ENCODE data around the gene FAM20C. TPM values are rescaled to one million over a fixed set of nuclear protein-coding genes. Genes with fewer than 3 reads are reported as not detected.
"Not testable (repeated sequence)": the region's sequence is repeated elsewhere in the genome, so short reads cannot be mapped to it uniquely, and the experiment has no call there.

The FAM20C gene
- total RNA-seq, 2 donors from 2014 or later = 32.5 to 106 TPM

DNA sequence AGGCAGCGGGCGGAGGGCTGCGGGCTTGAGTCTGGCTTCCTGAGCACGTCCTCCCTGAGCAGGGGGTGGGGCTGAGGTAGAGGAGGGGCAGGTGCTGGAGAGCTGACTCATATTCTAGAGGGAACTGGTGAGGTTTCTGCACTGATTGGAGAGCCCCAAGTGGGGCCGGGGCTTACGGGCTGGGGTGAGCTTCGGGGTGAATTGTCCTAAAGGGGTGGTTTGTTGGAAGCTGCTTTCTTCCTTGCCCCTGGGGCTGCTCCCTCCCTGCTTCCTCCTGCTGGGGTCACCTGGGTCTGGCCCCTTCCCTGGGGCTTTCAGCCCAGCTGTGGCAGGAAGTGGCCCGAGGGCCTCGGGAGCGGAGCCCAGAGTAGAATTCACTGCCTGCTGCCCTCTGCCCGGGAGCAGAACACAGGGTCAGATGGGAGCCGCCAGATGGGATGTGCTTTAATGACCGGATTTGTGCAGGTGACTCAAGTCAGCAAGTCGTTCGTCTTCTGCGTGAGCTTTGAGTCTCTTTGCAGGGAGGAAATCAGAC, 48.6 kb downstream of the FAM20C start:
- TF ChIP-seq, protein P1, sequence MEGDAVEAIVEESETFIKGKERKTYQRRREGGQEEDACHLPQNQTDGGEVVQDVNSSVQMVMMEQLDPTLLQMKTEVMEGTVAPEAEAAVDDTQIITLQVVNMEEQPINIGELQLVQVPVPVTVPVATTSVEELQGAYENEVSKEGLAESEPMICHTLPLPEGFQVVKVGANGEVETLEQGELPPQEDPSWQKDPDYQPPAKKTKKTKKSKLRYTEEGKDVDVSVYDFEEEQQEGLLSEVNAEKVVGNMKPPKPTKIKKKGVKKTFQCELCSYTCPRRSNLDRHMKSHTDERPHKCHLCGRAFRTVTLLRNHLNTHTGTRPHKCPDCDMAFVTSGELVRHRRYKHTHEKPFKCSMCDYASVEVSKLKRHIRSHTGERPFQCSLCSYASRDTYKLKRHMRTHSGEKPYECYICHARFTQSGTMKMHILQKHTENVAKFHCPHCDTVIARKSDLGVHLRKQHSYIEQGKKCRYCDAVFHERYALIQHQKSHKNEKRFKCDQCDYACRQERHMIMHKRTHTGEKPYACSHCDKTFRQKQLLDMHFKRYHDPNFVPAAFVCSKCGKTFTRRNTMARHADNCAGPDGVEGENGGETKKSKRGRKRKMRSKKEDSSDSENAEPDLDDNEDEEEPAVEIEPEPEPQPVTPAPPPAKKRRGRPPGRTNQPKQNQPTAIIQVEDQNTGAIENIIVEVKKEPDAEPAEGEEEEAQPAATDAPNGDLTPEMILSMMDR (IDR thresholded peaks at IDR 0.05) = no peak
- Histone ChIP-seq H3K27me3 (replicated peaks; ENCODE audit: insufficient read depth) (no peaks in the 10 kb centered on the region), H3K9me3 (no peaks in the 10 kb centered on the region), H3K27ac (no peak overlapping the region), H3K36me3 (no peaks in the 10 kb centered on the region), H3K4me1 (ENCODE audit: control insufficient read depth in 1 of 2, low read depth in 2 of 2) (peaks cover 7 to 9% of the 10 kb centered on the region in 2 donors), H3K4me3 (no peak overlapping the region)
- DNase-seq (ENCODE audit: low spot score) = no peak
- ATAC-seq (ENCODE audit: insufficient number of reproducible peaks, low FRiP score, low read depth) = no peak

GRCh38 chr7:241513-241912, 49.1 kb downstream of the FAM20C start:
- no peak for DNase-seq (ENCODE audit: low spot score)
- Histone ChIP-seq H3K4me1 (ENCODE audit: control insufficient read depth in 1 of 2, low read depth in 2 of 2) (peaks cover 1 to 3% of the 10 kb centered on the region in 2 donors), H3K27me3 (replicated peaks; ENCODE audit: insufficient read depth) (no peaks in the 10 kb centered on the region), H3K9me3 (no peaks in the 10 kb centered on the region), H3K36me3 (peaks cover 5% of the 10 kb centered on the region), H3K4me3 (no peak overlapping the region), H3K27ac (no peak overlapping the region)
- ATAC-seq (ENCODE audit: insufficient number of reproducible peaks, low FRiP score, low read depth) = no peak
- TF ChIP-seq, protein P1 (IDR thresholded peaks at IDR 0.05) = no peak

GRCh38 chr7:242826-243579, 50.6 kb downstream of the FAM20C start:
- H3K9me3 ChIP-seq; H3K4me3 ChIP-seq; ATAC-seq (ENCODE audit: insufficient number of reproducible peaks, low FRiP score, low read depth); H3K27ac ChIP-seq; H3K4me1 ChIP-seq (ENCODE audit: control insufficient read depth in 1 of 2, low read depth in 2 of 2); H3K27me3 ChIP-seq (replicated peaks; ENCODE audit: insufficient read depth); DNase-seq (ENCODE audit: low spot score): not testable (repeated sequence)
- H3K36me3 ChIP-seq = peaks cover 19% of the 10 kb centered on the region

- ATAC-seq (ENCODE audit: insufficient number of reproducible peaks, low FRiP score, low read depth); DNase-seq (ENCODE audit: low spot score); H3K9me3 ChIP-seq; H3K4me3 ChIP-seq; H3K4me1 ChIP-seq (ENCODE audit: control insufficient read depth in 1 of 2, low read depth in 2 of 2); H3K27ac ChIP-seq; H3K27me3 ChIP-seq (replicated peaks; ENCODE audit: insufficient read depth): not testable (repeated sequence)
- peaks cover 24% of the 10 kb centered on the region for H3K36me3 ChIP-seq
These were observed 51.2 kb downstream of the FAM20C start for GRCh38 chr7:243580-243978.

GRCh38 chr7:244974-245373, 52.6 kb downstream of the FAM20C start:
- Histone ChIP-seq H3K4me1 (ENCODE audit: control insufficient read depth in 1 of 2, low read depth in 2 of 2) (peaks cover 0 to 3% of the 10 kb centered on the region in 2 donors), H3K9me3 (no peaks in the 10 kb centered on the region), H3K27ac (no peak overlapping the region), H3K36me3 (peaks cover 38% of the 10 kb centered on the region), H3K27me3 (replicated peaks; ENCODE audit: insufficient read depth) (no peaks in the 10 kb centered on the region), H3K4me3 (no peak overlapping the region)
- DNase-seq (ENCODE audit: low spot score) (no peak), ATAC-seq (ENCODE audit: insufficient number of reproducible peaks, low FRiP score, low read depth) (no peak)
- TF ChIP-seq, protein P1 (IDR thresholded peaks at IDR 0.05) = no peak

GRCh38 chr7:245574-246295, 53.4 kb downstream of the FAM20C start:
- Histone ChIP-seq H3K27me3 (replicated peaks; ENCODE audit: insufficient read depth) (no peaks in the 10 kb centered on the region), H3K9me3 (no peaks in the 10 kb centered on the region), H3K36me3 (peaks cover 46% of the 10 kb centered on the region), H3K4me3 (no peak overlapping the region), H3K4me1 (ENCODE audit: control insufficient read depth in 1 of 2, low read depth in 2 of 2) (peaks cover 0 to under 1% of the 10 kb centered on the region in 2 donors), H3K27ac (no peak overlapping the region)
- TF ChIP-seq, protein P1 (IDR thresholded peaks at IDR 0.05) = no peak
- DNase-seq (ENCODE audit: low spot score) (no peak), ATAC-seq (ENCODE audit: insufficient number of reproducible peaks, low FRiP score, low read depth) (no peak)
